NCI-H2171 (cell line): ENCODE measurements around the gene ALDH5A1.

Experiments used
- DNase-seq: peaks from one replicate; lab custom pipeline; 2025; lab: John Stamatoyannopoulos, UW

ALDH5A1 gene

DNA sequence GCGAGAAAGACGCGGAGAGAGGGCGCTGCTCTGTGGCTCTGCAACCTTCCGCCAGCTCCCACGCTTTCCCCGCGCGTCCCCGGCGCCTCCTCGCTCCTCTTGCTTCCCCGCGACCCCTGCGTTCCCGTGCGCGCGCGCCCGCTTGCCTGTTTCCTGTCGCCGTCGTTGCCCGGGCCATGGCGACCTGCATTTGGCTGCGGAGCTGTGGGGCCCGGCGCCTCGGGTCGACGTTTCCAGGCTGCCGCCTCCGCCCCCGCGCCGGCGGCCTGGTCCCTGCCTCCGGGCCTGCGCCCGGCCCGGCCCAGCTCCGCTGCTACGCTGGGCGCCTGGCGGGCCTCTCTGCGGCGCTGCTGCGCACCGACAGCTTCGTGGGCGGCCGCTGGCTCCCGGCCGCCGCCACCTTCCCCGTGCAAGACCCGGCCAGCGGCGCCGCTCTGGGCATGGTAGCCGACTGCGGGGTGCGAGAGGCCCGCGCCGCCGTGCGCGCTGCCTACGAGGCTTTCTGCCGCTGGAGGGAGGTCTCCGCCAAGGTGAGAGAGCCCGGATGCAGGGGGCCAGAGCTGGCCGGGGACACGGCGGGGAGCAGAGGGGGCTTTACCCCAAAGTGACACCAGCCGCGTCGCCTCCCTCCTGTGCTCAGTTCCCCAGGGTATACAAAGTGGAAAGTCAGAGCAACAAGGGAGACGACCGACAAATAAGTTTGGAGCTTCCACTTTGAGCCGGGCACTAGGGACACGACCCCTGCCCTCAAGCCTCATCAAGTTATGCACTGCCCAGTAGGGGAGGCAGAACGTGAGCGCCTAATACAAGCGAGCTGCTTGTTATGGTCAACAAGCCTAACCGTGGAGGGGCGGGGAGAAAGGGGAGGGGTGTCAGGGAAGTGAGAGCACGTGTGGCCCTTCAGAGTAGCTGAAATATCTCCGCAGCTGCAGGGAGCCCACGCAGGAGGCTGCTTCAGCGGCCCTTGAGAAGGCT is at the start of gene ALDH5A1:
Gene ALDH5A1 (plus strand): TSS at position 149 of the 975 bp plus-strand sequence. CDS start 28 bp downstream, at position 177.
- DNase-seq: peak; percentile 76

DNA sequence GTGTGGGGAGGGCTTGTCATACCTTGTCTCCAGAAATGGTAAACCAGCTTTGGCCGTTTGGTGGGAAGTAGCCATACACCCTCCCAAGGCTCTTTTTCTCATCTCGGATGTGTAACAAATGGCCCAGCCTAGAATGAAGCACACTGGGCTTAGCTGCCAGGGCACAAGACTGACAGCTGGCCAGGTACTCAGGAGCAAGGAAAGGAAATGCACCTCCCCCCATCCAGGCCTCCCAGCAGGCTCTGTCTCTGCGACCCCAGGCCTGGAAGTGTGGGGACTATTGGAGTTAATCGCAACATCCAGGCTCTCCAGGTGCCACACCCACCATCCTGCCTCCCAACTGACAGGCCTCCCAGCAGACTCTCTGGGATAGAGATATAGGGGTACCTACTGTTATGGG is 49.1 kb upstream of the ALDH5A1 start:
- DNase-seq: no peak

DNA sequence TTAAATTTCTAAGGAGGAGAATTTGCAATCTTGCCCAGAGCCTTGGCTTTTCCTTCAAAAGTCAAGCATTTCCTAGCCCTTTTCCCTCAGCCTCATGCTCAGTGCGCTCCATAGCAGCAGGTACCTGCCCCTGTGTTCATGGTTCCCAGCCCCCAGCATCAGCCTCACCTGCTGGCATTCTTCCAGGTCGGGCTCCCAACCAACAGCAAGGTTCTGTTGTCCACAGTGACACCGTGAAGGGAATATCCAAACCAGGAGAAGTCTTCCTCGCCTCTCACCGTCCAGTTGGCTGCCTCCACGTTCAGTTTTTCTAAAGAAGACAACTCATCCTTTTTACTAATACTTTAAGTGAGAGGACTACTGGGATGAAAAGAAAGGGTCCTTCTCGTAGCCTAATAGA is 48.1 kb upstream of the ALDH5A1 start:
- DNase-seq: no peak

DNA sequence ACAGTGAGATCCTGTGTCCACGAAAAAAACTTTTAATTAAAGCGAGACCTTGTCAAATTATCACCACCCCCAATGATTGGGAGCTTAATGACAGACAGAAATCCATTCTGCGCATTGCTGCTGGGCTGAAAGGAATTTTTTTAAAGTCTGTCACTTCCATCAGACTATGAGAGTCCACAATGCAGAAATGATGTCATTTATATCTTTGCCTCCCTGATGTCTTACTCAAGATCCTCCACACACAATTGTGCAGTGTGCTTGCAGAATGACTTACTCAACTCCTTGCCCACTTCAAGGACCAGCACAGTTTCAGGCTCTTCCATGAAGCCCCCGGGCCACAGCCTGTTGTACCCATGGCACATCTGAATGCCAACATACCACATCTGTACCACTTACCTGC is 46.4 kb upstream of the ALDH5A1 start:
- DNase-seq: no peak

DNA sequence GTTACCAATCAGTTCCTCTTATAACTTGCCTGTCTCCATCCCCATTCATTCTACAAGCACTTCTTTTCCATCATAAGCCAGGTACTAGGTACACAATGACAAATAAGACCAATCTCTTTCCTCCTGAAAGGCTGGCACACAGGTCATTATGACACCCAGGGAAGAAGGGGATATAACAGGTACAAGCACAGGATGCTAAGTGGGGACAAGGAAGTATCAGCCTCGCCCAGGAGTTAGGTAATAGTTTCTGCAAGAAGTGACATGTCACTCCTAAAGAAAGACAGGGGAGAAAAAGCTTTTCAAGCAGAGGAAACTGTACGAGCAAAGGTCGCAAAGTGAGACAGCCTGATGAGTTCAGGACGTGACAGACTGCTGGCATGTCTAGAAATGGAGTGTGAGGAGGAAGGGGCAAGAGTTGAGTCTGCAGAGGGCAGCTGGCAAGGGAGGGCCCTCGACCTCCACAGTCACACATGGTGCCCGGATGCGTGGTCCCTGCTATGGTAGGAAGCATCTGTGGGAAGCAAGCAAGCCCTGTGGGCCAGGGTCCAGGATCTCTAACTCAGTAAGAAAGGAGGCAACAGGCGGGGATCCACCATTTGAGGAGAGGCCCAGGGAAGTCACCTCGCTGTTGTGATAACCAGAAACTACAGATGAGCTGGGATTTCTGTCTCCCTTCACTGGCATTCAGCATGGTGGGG is 45.8 kb upstream of the ALDH5A1 start:
- DNase-seq: no peak

DNA sequence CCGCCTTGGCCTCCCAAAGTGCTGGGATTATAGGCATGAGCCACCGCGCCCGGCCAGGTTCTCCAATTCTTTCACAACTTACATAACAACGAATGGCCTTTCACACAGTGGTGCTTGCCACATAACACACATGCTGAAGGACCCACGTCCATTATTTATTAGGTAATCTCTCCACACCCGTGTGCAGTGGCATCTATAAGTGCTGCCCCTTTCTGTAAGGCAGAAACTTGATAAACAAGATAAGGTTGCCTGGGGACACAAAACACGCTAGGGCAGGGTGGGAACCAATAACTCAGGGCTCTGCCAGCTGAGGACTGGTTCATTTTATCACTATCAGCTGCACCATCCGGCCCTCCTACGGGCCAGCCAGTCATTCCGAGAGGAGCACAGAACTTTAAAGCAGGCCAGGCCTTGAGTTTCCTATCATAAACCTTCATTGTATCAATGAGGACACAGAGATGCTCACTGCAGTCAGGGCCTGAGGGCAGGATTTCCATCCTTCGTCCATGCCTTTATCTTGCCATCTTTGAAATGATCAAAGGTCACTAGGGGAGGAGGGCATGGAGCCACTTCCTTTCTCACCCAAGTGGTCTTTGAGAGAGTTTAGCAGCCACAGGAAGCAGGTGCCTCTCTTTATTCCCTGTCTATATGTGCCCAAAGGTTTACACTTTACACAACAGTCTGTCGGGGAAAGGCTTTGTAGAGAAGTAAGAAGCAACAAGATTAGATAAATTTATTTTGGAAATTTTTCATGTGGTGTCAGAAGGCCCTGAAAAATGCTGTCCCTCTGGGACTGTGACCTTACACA is 43.0 kb upstream of the ALDH5A1 start:
- DNase-seq: no peak

DNA sequence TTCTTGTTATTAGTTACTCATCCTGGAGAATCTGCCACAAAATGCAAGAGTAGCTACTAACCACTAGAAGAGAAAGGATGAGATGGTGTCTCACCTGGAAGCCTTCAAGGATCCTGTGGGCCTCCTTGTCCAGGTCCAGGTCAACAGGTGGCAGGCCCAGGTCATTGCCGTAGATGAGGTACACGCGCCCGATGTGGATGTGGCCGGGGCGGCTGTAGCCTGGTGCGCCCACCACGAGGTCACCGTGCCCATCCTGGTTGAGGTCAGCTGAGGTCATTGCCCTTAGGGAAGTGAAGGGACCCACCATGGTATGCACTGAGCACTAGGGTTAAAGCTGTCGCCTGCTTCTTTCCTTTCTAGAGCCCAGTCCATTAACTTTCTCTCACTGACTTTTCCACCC is 40.8 kb upstream of the ALDH5A1 start:
- no peak for DNase-seq

DNA sequence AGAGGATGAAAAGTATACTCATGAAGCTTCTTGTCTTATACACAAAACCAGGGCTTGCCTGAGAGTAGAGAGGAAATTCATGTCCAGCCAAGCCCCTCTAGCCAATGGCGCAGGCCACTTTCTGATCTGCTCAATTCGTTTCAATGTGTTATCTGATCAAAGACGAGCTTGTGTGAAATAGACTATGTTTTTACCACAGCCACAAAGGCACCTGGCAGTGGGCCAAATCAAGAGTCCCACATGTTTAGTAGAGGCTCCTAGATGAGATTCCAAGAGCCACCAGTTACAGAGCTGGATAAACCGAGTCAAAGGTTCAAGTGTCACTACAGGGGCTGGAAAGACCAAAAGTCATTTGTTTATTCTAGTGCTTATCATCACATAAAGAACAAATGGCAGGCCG is 40.3 kb upstream of the ALDH5A1 start:
- DNase-seq: no peak

DNA sequence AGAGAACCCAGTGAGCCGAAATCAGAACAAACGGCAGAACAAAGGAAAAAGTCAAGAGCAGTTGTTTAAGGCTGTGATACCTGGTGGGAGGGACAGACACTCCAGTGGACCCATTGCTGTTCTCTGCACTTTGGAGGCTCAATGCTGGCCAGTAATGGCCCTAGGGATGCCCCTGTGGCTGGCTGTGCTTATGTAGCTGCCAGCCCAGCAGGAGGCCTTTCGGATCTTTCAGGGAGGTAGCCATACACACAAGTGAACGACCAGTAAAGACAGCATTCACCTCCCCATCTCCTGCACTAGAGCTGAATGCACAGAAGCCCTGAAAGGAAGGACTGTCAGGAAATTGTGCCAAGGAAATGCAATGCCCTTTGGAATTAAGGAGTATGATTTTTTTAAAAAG is 39.7 kb upstream of the ALDH5A1 start:
- DNase-seq: no peak

DNA sequence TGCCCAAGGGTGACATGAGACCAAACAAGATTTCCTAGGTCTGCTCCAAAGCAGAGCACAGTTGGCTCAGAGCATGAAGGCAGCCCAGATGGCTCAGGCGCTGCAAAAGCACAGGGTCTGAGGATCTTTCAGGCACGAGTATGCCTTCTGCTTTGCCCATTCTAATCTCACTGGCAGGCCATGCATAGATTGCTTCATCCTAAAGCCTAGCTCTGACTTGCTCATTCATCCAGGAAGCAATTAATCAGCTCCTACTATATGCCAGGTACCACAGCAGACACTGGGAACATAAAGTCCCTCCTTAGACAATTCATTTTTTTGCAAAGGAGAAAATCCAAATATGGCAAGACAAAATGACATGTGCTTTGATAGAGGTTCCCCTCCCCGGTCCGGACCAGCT is 36.6 kb upstream of the ALDH5A1 start:
- DNase-seq: no peak

DNA sequence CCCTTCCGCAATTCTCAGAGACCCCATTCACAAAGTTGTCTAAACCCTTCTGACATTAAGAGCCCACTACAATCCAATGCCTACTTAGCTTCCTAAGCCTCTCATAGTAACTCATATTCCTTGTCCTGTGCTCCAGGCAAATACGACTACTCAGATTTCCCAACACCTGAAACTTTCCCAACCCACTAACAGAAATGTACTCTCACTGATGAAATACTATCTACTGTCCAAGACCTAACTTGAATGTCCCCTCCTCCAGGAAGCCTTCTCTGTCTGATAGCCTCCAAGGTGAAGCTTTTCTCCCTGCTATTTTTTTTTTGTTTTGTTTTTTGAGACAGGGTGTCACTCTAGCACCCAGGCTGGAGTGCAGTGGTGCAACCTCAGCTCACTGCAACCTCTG is 35.8 kb upstream of the ALDH5A1 start:
- DNase-seq: no peak

DNA sequence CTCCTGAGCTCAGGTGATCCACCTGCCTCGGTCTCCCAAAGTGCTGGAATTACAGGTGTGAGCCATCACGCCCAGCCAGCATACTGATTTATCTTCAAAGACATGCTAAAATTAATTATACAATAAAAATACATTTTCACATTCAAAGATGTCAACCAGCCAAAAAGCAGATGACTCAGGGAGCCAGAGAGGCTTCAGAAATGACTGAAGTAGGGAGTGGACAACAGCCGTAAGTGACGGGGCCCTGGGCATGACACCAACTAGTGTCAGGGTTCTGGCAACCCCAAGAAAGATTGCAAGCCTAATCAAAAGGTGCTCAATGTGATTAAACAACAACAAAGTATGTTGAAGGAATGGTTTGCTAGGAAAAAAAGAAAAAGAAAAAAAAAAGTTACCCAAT is 33.8 kb upstream of the ALDH5A1 start:
- DNase-seq: no peak

DNA sequence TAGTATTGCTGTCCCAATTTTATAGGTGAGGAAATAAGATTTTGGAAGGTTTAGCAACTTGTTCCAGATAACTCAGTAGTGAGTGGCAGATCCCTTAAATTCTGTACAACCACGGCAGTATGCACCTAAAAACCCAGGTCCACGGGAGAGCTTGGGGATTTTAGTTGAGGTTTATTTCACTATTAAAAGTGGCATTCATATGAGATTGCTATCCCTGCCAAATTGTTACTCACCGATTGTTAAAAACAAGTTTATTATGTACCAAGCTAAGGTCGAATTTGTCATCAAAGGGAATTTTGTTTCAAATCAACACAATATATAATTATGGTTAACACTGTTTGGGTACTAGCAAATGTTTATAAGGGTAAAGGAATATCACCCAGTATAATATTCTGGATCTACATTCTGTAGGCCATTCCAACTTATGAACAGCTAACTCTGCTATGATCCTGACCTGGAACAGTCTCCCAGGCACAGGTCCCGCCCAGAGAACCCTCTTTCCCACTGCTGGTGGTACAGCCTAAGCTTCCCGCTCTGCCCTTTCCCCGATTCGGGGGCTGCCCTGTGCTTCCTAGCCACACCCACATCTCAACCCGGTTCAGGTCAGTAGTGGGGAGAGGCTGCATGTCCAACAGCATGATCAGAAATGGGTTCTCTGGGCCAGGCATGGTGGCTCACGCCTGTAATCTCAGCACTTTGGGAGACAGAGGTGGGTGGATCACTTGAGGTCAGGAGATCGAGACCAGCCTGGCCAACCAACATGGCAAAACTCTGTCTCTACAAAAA is 30.3 kb upstream of the ALDH5A1 start:
- DNase-seq: no peak

DNA sequence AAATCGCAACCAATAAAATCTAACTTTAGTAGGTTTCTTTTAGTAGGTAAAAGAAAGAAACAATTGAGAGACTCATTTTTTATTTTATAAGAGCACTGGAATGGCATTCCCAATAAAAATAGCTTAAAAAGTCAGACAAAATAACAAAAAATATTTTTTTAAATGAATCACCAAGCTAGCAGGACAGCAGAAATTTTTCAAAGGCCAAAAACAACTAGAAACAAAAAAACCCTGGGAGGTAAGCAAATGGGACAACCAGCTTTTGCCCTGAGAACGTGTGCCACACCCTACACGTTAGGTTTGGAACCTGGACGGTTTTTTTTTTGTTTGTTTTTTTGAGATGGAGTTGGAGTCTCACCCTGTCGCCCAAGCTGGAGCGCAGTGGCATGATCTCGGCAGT is 25.0 kb upstream of the ALDH5A1 start:
- no peak for DNase-seq

DNA sequence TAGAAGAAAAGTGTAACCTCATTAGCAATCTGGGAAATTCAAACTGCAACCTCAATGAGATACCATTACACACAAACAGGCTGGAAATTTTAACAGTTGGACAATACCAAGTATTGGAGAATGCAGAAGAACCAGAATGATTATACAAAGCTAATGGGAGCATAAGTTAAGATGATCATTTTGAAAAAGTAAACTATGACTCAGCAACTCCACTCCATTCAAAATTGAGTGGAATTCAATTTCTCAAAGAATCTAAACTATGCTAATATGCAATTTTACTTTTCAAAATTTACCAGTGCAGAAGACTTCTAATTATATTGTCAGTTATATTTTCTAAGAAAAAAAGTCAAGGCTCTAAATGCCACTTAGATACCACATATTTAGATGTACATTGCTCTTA is 22.6 kb upstream of the ALDH5A1 start:
- no peak for DNase-seq

DNA sequence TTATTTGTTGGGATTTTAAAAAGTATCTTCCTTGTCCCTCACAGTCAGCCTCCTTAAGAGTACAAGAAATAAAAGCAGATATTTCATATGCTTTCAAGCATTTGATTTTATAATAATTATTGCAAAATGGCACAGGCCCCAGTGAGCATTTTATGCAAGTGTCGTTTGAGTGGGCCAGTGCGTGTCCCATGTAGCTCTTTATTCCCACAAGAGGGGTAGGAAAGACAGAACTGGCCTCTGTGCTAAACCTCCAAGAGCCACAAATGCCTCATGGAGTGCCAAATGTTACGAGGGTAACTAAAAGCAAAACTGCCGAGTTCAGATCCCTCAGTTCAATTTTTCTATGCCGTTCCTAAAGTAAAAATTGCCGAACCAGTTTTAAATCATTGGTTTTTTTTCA is 18.1 kb upstream of the ALDH5A1 start:
- DNase-seq: no peak

DNA sequence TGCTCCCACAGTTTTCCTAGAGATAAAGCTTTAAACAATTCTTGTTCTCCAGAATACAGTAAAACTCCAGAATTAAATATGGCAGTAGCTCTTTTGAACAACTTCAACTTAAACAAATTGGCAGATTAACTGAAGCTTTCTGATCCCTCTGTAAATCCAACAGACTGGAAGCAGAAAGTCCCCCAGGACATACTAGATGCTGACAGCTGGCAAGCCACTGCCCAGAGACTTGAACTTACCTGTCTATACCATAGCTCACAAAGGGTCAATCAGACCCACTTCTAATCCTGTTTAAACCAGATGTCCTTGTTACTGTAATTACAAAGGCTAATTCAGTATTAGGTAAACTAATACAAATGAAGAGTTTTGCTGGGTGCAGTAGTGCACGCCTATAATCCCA is 17.7 kb upstream of the ALDH5A1 start:
- no peak for DNase-seq

DNA sequence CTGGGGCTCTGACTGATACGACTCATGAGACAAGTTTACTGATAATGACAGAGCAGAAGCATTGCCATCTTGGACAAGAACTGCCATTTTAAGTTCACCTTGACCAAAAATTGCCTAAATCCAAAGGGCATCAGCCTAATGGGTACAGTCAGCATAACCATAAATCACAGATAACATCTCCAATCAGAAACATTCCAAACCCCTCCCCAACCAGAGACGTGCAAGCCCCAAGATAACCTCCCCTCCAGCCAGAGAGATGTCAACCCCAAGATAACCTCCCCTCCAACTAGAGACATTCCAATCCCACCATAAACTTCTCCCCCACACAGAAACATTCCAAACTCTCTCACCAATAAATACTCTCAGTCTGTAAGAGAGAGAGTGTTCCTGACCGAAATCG is 15.9 kb upstream of the ALDH5A1 start:
- no peak for DNase-seq

DNA sequence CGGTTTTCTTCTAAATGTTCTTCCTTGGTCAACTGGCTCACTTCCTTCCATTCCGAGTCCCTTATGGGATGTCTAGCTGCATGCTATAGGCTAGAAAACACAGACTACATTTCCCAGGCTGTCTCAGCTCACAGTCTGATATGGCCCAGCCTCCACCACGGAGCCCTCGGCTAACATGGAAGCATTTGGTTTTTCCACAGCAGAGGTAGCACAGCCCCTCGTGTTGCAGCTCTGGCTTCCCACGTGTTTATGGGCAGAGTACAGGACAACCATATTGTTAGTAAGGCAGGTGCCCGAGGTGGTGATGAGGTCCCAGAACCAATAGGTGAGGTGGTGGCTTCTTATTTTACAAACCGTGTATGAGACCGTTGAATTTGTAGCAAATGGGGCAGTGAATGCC is 14.1 kb upstream of the ALDH5A1 start:
- no peak for DNase-seq

DNA sequence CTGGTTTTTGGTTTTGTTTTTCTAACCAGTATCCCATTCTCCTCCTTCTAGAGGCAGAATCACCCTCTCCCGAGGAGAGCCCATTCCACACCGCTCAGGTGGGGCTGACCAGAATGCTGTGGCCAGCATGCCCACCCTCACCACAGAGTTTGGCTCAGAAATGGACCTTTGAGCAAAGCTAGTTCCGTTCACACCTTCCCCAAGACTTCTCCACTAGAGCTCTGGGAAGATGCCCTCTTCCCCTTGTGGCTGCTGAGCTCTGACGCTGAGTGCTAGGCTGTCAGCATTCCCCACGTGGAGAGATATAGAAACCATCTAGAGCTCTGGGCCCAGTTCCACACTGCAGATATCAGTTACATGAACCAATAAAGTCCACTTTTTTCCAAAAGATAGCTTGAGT is 13.3 kb upstream of the ALDH5A1 start:
- no peak for DNase-seq

DNA sequence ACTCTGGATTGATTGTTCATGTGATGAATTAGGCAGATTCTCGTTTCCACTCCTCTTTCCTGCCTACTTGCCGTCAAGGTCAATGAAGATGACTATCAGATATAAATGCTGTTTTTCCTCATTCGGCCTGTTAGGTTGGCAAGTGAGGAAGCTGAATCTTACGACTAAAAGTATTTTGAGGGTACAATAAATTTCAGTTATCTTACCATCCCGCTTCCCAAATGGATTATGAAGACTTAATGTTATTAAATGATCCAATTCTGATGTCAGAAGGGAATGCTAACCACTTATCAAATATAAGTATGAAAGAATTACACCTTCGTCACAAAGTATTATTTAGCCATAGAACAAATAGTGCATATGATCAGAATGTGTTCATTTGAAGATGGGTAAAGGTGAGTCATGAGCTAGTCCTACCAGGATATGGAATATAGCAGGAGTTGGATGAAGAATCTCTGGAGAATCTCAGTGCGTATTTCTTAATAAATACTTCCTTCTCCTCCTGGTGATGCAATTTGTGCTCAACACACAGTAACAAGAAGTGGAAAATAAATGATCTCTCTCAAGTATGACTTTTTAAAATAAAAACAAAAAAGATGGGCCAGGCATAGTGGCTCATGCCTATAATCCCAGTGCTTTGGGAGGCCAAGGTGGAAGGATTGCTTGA is 10.0 kb upstream of the ALDH5A1 start:
- no peak for DNase-seq
